Stimulated activated naive B cell treated with anti-CD40 and anti-IgM and Interleukin-4, amounts not matched to agents 10 μg/mL and 1 μg/mL and 100 μg/mL, for 72 hours (primary cell): Measurements from ENCODE around the gene IQSEC1.
"Not testable (repeated sequence)": the region's sequence is repeated elsewhere in the genome, so short reads cannot be mapped to it uniquely, and the experiment has no call there.

Experiments
- ATAC-seq, 2 donors: fragments of 150-1000 bp; cut with Tn5 transposase; replicated peaks; 2 replicates each; pipeline ENCODE4 v1.10.0; 2021; ENCODE audit warnings: moderate library complexity in 1 of 2
- DNase-seq: peaks from one replicate; pipeline ENCODE4 v3.0.0; 2021
- H3K27ac Mint-ChIP-seq: one replicate; pipeline ENCODE4 v1.8.0; 2022; ENCODE audit warnings: mild to moderate bottlenecking, mixed read lengths
- H3K27me3 Mint-ChIP-seq, 2 donors: one replicate each; pipeline ENCODE4 v1.8.0; 2022; ENCODE audit warnings: mixed read lengths in 2 of 2
- H3K36me3 Mint-ChIP-seq, 2 donors: one replicate each; pipeline ENCODE4 v1.8.0; 2022; ENCODE audit warnings: mixed read lengths in 2 of 2, mild to moderate bottlenecking in 1 of 2
- H3K4me1 Mint-ChIP-seq, 2 donors: one replicate each; pipeline ENCODE4 v1.8.0; 2022; ENCODE audit warnings: mixed read lengths in 2 of 2, mild to moderate bottlenecking in 1 of 2
- H3K4me3 Mint-ChIP-seq, 2 donors: one replicate each; pipeline ENCODE4 v1.8.0; 2022; ENCODE audit warnings: mild to moderate bottlenecking in 2 of 2, mixed read lengths in 2 of 2, moderate library complexity in 1 of 2
- H3K9me3 Mint-ChIP-seq, 2 donors: one replicate each; pipeline ENCODE4 v1.8.0; 2022; ENCODE audit warnings: mixed read lengths in 2 of 2, mild to moderate bottlenecking in 1 of 2

The IQSEC1 gene

GRCh38 chr3:12885583-12885930 is 187.7 kb downstream of the IQSEC1 start:
- ATAC-seq: no peak
- Mint-ChIP-seq H3K27ac (no peak overlapping the region), H3K27me3 (peaks cover 6 to 21% of the 10 kb centered on the region in 2 donors), H3K4me1 (peaks cover 24 to 39% of the 10 kb centered on the region in 2 donors), H3K9me3 (peaks cover 0 to 2% of the 10 kb centered on the region in 2 donors), H3K36me3 (peaks cover 0 to 3% of the 10 kb centered on the region in 2 donors), H3K4me3 (no peak overlapping the region)
- no peak for DNase-seq

GRCh38 chr3:12884790-12885582 is 188.2 kb downstream of the IQSEC1 start:
- Mint-ChIP-seq H3K4me3 (peak overlapping the region in 1 of 2 donors; percentile 35), H3K9me3 (peaks cover 0 to 2% of the 10 kb centered on the region in 2 donors), H3K27me3 (peaks cover 4 to 15% of the 10 kb centered on the region in 2 donors), H3K27ac (peak overlapping the region; percentile 2), H3K4me1 (peaks cover 24 to 39% of the 10 kb centered on the region in 2 donors), H3K36me3 (peaks cover 0 to 3% of the 10 kb centered on the region in 2 donors)
- DNase-seq: no peak
- ATAC-seq: peak; percentile 57 to 70

DNA sequence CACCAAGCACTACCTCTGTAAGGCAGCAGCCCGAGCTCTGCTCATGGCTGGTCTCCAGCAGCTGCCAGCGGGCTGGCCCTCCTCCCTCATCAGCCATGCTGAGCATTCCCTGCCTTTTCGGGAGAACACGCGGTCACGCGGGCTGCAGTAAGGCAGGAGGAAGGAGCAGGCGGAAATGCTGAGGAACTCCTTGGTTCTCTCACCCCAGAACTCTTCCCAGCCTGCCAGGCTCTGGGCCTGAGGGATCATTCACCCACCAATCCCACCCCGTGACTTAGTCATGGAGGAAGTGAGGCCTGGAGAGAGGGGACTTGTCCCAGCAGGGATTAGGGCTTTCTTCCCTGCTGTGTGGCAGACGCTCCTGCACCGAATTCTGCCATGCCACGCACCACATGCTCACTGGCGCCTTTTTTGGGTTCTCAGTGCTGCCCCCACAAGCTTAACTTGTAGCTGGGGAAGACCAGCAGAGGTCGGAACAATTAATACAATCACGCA is 189.0 kb downstream of the IQSEC1 start:
- DNase-seq (no peak), ATAC-seq (no peak)
- no peak overlapping the region for H3K4me3 Mint-ChIP-seq
- peaks cover 0 to 3% of the 10 kb centered on the region in 2 donors for H3K36me3 Mint-ChIP-seq
- peaks cover 0 to 2% of the 10 kb centered on the region in 2 donors for H3K9me3 Mint-ChIP-seq
- peaks cover 24 to 39% of the 10 kb centered on the region in 2 donors for H3K4me1 Mint-ChIP-seq
- H3K27ac Mint-ChIP-seq: no peak overlapping the region
- peaks cover 0 to 11% of the 10 kb centered on the region in 2 donors for H3K27me3 Mint-ChIP-seq

DNA sequence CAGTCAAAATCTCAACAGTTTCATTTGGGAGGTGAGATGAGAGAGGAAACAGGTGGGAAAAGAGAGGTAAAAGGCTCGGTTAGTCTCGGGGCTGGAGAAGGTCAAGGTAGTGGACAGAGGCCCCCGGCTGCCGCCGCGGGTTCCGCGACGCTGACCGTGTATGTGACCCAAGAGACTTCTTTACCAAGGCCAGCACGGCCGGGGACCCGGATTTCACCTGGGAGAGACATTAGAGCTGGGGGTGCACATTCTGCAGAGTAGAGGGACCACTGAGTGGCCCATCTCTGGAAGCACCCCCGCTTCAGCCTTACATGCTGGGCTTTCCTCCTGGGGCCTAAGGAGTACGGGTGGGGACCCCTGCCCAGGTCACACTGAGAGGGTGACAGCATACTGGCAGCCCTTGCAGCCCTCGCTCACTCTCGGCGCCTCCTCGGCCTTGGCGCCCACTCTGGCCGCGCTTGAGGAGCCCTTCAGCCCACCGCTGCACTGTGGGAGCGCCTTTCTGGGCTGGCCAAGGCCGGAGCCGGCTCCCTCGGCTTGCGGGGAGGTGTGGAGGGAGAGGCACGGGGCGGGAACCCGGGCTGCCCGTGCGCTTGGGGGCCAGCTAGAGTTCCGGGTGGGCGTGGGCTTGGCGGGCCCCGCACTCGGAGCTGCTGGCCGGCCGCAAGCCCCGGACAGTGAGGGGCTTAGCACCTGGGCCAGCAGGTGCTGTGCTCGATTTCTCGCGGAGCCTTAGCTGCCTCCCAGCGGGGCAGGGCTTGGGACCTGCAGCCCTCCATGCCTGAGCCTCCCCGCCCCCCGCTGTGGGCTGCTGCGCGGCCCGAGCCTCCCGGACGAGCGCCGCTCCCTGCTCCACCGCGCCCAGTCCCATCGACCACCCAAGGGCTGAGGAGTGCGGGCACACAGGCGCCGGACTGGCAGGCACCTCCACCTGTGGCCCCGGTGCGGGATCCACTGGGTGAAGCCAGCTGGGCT is 190.6 kb downstream of the IQSEC1 start:
- H3K4me1 Mint-ChIP-seq: peaks cover 24 to 39% of the 10 kb centered on the region in 2 donors
- peaks cover 0 to 2% of the 10 kb centered on the region in 2 donors for H3K9me3 Mint-ChIP-seq
- peaks cover 0 to 5% of the 10 kb centered on the region in 2 donors for H3K27me3 Mint-ChIP-seq
- peaks cover 0 to 3% of the 10 kb centered on the region in 2 donors for H3K36me3 Mint-ChIP-seq
- no peak for ATAC-seq
- DNase-seq: no peak
- H3K4me3 Mint-ChIP-seq: peak overlapping the region in 1 of 2 donors; percentile 21
- peak overlapping the region; percentile 85 for H3K27ac Mint-ChIP-seq

DNA sequence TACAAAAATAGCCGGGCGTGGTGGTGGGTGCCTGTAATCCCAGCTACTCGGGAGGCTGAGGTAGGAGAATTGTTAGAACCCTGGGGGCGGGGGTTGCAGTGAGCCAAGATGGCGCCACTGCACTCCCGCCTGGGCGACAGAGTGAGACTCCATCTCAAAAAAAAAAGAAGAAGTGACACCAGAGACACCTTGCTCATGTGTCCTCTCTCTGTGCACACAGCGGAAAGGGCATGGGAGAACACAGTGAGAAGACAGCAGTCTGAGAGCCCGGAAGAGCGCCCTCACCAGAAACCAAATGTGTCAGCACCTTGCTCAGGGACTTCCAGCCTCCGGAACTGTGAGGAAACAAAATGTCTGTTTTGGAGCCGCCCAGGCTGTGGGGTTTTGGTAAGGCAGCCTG is 191.4 kb downstream of the IQSEC1 start:
- H3K27ac Mint-ChIP-seq: peak overlapping the region; percentile 85
- not testable (repeated sequence) for DNase-seq

DNA sequence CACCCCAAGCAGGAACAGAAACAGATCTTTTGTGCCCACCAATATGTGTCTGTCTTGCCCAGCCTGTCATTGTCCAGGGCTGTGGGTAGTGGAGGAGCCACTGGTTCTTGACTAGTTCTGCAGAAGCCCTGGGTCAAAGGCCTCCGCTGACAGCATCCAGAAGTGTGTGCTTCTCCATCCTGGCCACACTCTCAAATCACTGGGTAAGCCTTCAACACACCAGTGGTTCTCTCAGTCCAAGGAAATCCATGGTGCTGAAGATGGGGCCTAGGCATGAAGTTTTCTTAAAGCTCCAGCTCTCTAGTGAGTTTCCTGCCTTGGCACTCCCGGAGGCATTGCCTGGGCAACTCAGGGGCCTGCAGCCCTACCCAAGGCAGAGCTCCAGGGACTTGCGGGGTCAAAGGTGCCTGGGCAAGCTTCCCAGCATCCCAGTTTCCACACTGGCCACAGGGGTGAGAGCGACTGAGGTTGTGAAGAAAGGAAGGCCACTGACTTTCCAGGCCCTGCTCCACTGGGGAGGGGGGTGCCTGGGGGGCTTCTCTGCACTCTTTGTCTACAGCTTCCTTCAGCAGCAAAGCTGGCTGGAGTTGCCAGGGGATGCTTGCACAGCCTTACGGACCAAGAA is 193.9 kb downstream of the IQSEC1 start:
- peaks cover 0 to 3% of the 10 kb centered on the region in 2 donors for H3K36me3 Mint-ChIP-seq
- H3K9me3 Mint-ChIP-seq: peaks cover 0 to 2% of the 10 kb centered on the region in 2 donors
- peaks cover 14 to 15% of the 10 kb centered on the region in 2 donors for H3K27me3 Mint-ChIP-seq
- H3K27ac Mint-ChIP-seq: no peak overlapping the region
- no peak overlapping the region for H3K4me3 Mint-ChIP-seq
- ATAC-seq (no peak), DNase-seq (no peak)
- H3K4me1 Mint-ChIP-seq: peaks cover 12 to 27% of the 10 kb centered on the region in 2 donors

More for the DNA sequence above, 191.4 kb downstream of the IQSEC1 start:
- peak overlapping the region; percentile 5 to 21 for H3K4me3 Mint-ChIP-seq
- H3K27me3 Mint-ChIP-seq, H3K36me3 Mint-ChIP-seq, H3K9me3 Mint-ChIP-seq: not testable (repeated sequence)
- peaks cover 23 to 38% of the 10 kb centered on the region in 2 donors for H3K4me1 Mint-ChIP-seq
- peak; percentile 79 to 87 for ATAC-seq

DNA sequence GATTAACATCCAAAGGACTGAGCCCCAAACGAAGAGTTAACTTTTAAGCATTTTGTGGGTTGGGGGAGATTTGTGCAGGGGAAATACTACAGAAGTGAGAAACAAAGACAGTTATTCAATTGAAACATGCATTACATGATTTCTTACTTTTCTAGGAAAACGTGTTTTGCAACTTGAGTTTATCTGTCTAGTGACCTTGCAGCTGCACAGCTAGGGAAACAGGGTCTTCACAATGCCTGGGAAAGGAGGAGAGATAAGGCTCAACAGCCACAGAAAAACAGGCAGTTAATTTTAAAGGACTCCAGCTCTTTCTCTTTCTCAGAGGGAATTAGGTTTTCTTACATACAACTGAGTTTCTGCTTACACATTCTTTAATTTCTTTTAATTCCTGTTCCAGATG is 194.5 kb downstream of the IQSEC1 start:
- H3K9me3 Mint-ChIP-seq, DNase-seq, H3K27ac Mint-ChIP-seq, H3K4me3 Mint-ChIP-seq, H3K36me3 Mint-ChIP-seq, ATAC-seq: not testable (repeated sequence)
- Mint-ChIP-seq H3K4me1 (peaks cover 12 to 27% of the 10 kb centered on the region in 2 donors), H3K27me3 (peaks cover 16 to 20% of the 10 kb centered on the region in 2 donors)

DNA sequence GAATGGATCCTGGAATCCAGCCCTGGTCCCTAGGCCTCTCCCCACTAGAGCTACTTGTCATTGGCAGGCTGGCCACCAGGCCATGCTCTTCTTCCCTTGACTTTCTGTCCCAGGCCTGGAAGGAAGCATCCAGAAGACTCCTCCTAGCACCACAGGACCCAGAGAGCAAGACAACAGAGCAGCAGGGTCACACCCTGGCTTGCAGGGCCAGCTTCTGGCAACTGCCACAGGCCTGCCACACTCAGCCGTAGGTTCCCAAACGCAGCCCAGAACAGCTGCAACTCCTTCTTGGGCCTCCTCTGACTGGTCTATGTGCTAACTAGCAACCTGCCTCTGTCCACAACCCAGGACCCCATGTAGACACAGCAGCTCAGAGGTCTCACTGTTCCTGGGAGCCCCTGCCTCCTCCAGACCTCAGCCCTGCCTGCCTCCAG is 195.1 kb downstream of the IQSEC1 start:
- H3K27ac Mint-ChIP-seq: no peak overlapping the region
- ATAC-seq (no peak), DNase-seq (no peak)
- H3K9me3 Mint-ChIP-seq: peaks cover 0 to 2% of the 10 kb centered on the region in 2 donors
- H3K4me1 Mint-ChIP-seq: peaks cover 10 to 27% of the 10 kb centered on the region in 2 donors
- H3K4me3 Mint-ChIP-seq: no peak overlapping the region
- H3K27me3 Mint-ChIP-seq: peaks cover 16 to 20% of the 10 kb centered on the region in 2 donors
- peaks cover 0 to 3% of the 10 kb centered on the region in 2 donors for H3K36me3 Mint-ChIP-seq

- DNase-seq: no peak
- Mint-ChIP-seq H3K27me3 (peaks cover 16 to 24% of the 10 kb centered on the region in 2 donors), H3K9me3 (peaks cover 0 to 2% of the 10 kb centered on the region in 2 donors), H3K27ac (no peak overlapping the region), H3K36me3 (peaks cover 0 to 1% of the 10 kb centered on the region in 2 donors), H3K4me3 (no peak overlapping the region), H3K4me1 (peaks cover 9 to 24% of the 10 kb centered on the region in 2 donors)
- ATAC-seq: no peak
Observed at GRCh38 chr3:12877040-12877439, 196.2 kb downstream of the IQSEC1 start.

- peaks cover 4 to 15% of the 10 kb centered on the region in 2 donors for H3K4me1 Mint-ChIP-seq
- ATAC-seq (peak; percentile 75 to 82), DNase-seq (no peak)
- H3K9me3 Mint-ChIP-seq: no peaks in the 10 kb centered on the region
- H3K36me3 Mint-ChIP-seq: no peaks in the 10 kb centered on the region
- peak overlapping the region; percentile 17 to 67 for H3K4me3 Mint-ChIP-seq
- H3K27me3 Mint-ChIP-seq: peaks cover 16 to 33% of the 10 kb centered on the region in 2 donors
- H3K27ac Mint-ChIP-seq: no peak overlapping the region
Observed at GRCh38 chr3:12875857-12876836, 197.1 kb downstream of the IQSEC1 start.

DNA sequence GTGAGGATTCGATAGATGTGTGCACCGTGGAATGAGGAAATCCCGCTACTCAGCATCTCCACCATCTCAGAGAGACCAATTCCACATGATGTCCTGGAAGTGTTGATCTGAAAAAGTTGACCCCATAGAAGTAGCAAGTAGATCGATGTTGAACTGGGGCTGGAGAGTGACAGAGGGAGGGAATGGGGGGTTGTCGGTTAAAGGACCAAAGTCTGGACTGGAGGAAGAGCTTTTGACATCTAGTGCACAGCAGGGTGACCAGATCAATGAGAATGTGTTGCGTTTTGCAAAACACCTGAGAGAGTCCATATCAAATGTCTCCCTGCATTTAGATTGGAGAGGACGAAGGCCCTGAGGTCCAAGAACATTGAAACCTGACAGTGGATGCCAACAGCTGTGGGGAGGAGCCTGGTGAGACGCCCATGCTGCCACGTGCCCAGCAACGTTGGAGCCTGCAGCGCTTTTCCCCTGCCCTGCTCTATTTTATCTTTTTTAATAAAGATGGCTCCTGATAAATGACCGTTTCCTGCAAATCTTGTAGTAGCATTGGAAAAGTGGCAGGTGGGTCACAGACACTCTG is 201.7 kb downstream of the IQSEC1 start:
- Mint-ChIP-seq H3K36me3 (no peaks in the 10 kb centered on the region), H3K9me3 (no peaks in the 10 kb centered on the region), H3K27me3 (peaks cover 16 to 62% of the 10 kb centered on the region in 2 donors), H3K4me1 (peaks cover 17 to 40% of the 10 kb centered on the region in 2 donors), H3K4me3 (no peak overlapping the region), H3K27ac (no peak overlapping the region)
- no peak for DNase-seq
- no peak for ATAC-seq

DNA sequence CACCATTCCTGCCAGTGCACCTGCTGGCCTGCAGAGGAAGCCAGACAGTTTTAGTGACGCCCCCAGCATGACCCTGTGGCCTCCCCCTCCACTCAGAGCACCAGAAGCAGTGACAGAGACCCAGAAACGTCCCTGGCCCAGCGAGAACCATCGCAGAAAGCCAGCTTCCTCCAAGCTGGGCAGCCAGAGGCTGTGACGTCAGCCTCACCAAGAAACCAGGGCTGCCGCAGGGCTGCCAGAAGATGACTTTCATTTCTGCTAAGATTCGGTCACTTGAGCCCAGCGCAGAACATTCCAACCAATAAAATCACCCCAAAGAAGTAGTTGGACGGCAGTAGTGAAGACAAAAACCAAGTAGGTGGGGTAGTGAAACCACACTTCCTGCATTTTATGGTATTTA is 202.3 kb downstream of the IQSEC1 start:
- Mint-ChIP-seq H3K27me3 (peaks cover 19 to 66% of the 10 kb centered on the region in 2 donors), H3K27ac (peak overlapping the region; percentile 6), H3K4me1 (peaks cover 17 to 34% of the 10 kb centered on the region in 2 donors), H3K4me3 (peak overlapping the region in 1 of 2 donors; percentile 33), H3K36me3 (no peaks in the 10 kb centered on the region), H3K9me3 (no peaks in the 10 kb centered on the region)
- DNase-seq (no peak), ATAC-seq (peak; percentile 35 to 53)
